CD14-positive monocyte (primary cell): ENCODE results near the gene SCN2B. TPM values are rescaled to one million over a fixed set of nuclear protein-coding genes. Genes with fewer than 3 reads are reported as not detected.

Experiments used
- DNase-seq, 3 donors: peaks; one replicate each; pipeline ENCODE4 v3.0.0-alpha.2; 2011 to 2022
- H2AFZ ChIP-seq: 2 replicates; pipeline ENCODE4 v1.6.0; 2012; ENCODE audit warnings: mild to moderate bottlenecking, low read depth, low read length, inconsistent platforms; ENCODE audit not compliant: insufficient read depth, poor library complexity, severe bottlenecking
- H3K27ac ChIP-seq, 2 donors: 1 replicate in 1 of 2; 2 replicates in 1 of 2; pipeline ENCODE4 v1.5.1; 2012 to 2013; ENCODE audit warnings: low read length in 2 of 2, control low read depth in 1 of 2, inconsistent platforms in 1 of 2, low read depth in 1 of 2, mild to moderate bottlenecking in 1 of 2
- H3K27me3 ChIP-seq, 2 donors: one replicate each; pipeline versions ENCODE4 v1.6.0 to v1.6.1; 2011 to 2013; ENCODE audit warnings: low read length in 2 of 2; ENCODE audit not compliant: control insufficient read depth in 2 of 2, insufficient read depth in 2 of 2
- H3K36me3 ChIP-seq, 2 donors: replicated peaks in 1 of 2; 1 replicate in 1 of 2; 2 replicates in 1 of 2; pipeline versions ENCODE4 v1.5.1 to v1.6.1; 2012 to 2013; ENCODE audit warnings: low read length in 2 of 2, control low read depth in 1 of 2, inconsistent platforms in 1 of 2, mild to moderate bottlenecking in 1 of 2; ENCODE audit not compliant: insufficient read depth in 2 of 2, control insufficient read depth in 1 of 2
- H3K4me1 ChIP-seq, 2 donors: 1 replicate in 1 of 2; 2 replicates in 1 of 2; pipeline versions ENCODE4 v1.5.1 to v1.6.1; 2012 to 2013; ENCODE audit warnings: low read length in 2 of 2, control low read depth in 1 of 2, inconsistent platforms in 1 of 2, mild to moderate bottlenecking in 1 of 2, moderate library complexity in 1 of 2; ENCODE audit not compliant: insufficient read depth in 2 of 2, control insufficient read depth in 1 of 2
- H3K4me2 ChIP-seq: replicated peaks from 2 replicates; pipeline ENCODE3; 2012; ENCODE audit warnings: low read length, moderate library complexity, mild to moderate bottlenecking; ENCODE audit not compliant: poor library complexity, severe bottlenecking; ENCODE audit errors: extremely low read depth
- H3K4me3 ChIP-seq, 3 experiments: fragments of 200-600 bp in 1 of 3; sonication (generic) in 1 of 3; replicated peaks in 1 of 3; 1 replicate in 2 of 3; 2 replicates in 1 of 3; pipeline ENCODE4 v1.5.1; 2011 to 2013; ENCODE audit warnings: low read length in 3 of 3, mild to moderate bottlenecking in 3 of 3, control low read depth in 2 of 3, low read depth in 2 of 3, inconsistent platforms in 1 of 3, moderate library complexity in 1 of 3
- H3K79me2 ChIP-seq: 2 replicates; pipeline ENCODE4 v1.6.0; 2012; ENCODE audit warnings: mild to moderate bottlenecking, control low read depth, inconsistent platforms, low read length, moderate library complexity; ENCODE audit not compliant: insufficient read depth
- H3K9ac ChIP-seq: 2 replicates; pipeline ENCODE4 v1.6.0; 2017; ENCODE audit warnings: low read length, mild to moderate bottlenecking; ENCODE audit not compliant: insufficient read depth, poor library complexity, severe bottlenecking
- H3K9me3 ChIP-seq, 2 donors: replicated peaks in 1 of 2; 1 replicate in 1 of 2; 2 replicates in 1 of 2; pipeline versions ENCODE4 v1.5.1 to v1.6.1; 2012 to 2013; ENCODE audit warnings: low read length in 2 of 2, control low read depth in 1 of 2; ENCODE audit not compliant: control insufficient read depth in 1 of 2, insufficient read depth in 1 of 2
- H4K20me1 ChIP-seq: 2 replicates; pipeline ENCODE4 v1.6.0; 2012; ENCODE audit warnings: mild to moderate bottlenecking, low read length, control low read depth, moderate library complexity; ENCODE audit not compliant: insufficient read depth
- H3K27ac Mint-ChIP-seq, 7 donors: one replicate each; pipeline ENCODE4 v1.8.0; 2020; ENCODE audit warnings: mild to moderate bottlenecking in 7 of 7, mixed read lengths in 7 of 7, moderate library complexity in 6 of 7, inconsistent platforms in 2 of 7
- H3K27me3 Mint-ChIP-seq, 3 donors: one replicate each; pipeline ENCODE4 v1.8.0; 2021 to 2022; ENCODE audit warnings: low read depth in 3 of 3, mild to moderate bottlenecking in 3 of 3, mixed read lengths in 3 of 3, moderate library complexity in 3 of 3, inconsistent platforms in 1 of 3
- H3K36me3 Mint-ChIP-seq, 2 donors: one replicate each; pipeline ENCODE4 v1.8.0; 2020; ENCODE audit warnings: mixed read lengths in 2 of 2, inconsistent platforms in 1 of 2, mild to moderate bottlenecking in 1 of 2
- H3K4me1 Mint-ChIP-seq: one replicate; pipeline ENCODE4 v1.8.0; 2020; ENCODE audit warnings: mild to moderate bottlenecking, mixed read lengths
- H3K4me3 Mint-ChIP-seq, 2 donors: one replicate each; pipeline ENCODE4 v1.8.0; 2020; ENCODE audit warnings: mild to moderate bottlenecking in 2 of 2, mixed read lengths in 2 of 2, moderate library complexity in 1 of 2
- H3K9me3 Mint-ChIP-seq, 7 donors: one replicate each; pipeline ENCODE4 v1.8.0; 2020 to 2022; ENCODE audit warnings: mixed read lengths in 7 of 7, mild to moderate bottlenecking in 6 of 7, moderate library complexity in 6 of 7, inconsistent platforms in 2 of 7
- WGBS: methylation state at CpG from one replicate; pipeline ENCODE4 v1.1.5; 2013; ENCODE audit warnings: missing lambda C conversion rate; ENCODE audit not compliant: insufficient coverage; 5-methylcytosine and 5-hydroxymethylcytosine counted together
- intact Hi-C, 2 donors: fragments of 100-400 bp; cut with micrococcal nuclease; formaldehyde crosslinking; loops; one replicate each; pipeline versions ENCODE4 v1.15.0 to v1.15.1; 2023
- polyA plus RNA-seq, 3 donors: library from polyadenylated mRNA; depleted of rRNA in 1 of 3; unstranded in 2 of 3; stranded (reverse) in 1 of 3; fragments of 300-500 nt in 2 of 3; fragments of >200 nt in 1 of 3; fragmentation: Illumina TruSeq in 2 of 3; gene quantifications; 1 replicate in 2 of 3; 2 replicates in 1 of 3; pipeline ENCODE4 v1.2.3, GENCODE V29; 2012 to 2021
- TF ChIP-seq, protein P1 (sequence below): fragments of 200-600 bp; IDR thresholded peaks from one replicate; pipeline ENCODE4 v1.8.0; 2022; ENCODE audit warnings: antibody characterized with exemption, mild to moderate bottlenecking

Gene SCN2B
- polyA plus RNA-seq, 3 donors, result 0.01 TPM; not detected in 2

DNA sequence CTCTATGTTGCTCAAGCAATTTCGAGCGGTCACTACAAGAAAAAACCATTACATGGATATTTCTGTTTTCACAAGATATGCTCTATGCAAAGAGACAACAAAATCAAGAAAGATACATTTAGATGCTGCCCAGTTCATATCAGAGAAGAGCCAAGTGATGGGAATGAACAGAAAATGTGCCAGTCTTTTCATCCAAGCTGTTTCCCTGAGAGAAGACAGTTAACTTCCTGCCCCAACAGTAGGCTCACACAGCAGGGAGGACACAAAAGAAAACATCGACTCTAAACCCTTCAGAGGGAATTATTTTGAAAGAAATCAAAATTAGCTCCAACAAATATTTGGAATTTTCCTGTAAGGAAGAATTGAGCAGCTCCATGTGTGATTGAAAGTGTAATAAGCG is 36.8 kb upstream of the SCN2B start:
- H2AFZ ChIP-seq, result no peak overlapping the region
- peak overlapping the region; percentile 78 for H3K4me2 ChIP-seq
- H3K79me2 ChIP-seq, result peaks cover 84% of the 10 kb centered on the region
- WGBS, result no CpG with 5 or more reads among the region's 4 CpGs
- H3K4me3 Mint-ChIP-seq, result peak overlapping the region; percentile 50 to 79
- DNase-seq, result no peak
- H3K4me1 Mint-ChIP-seq, result peaks cover 94% of the 10 kb centered on the region
- H3K27ac Mint-ChIP-seq, result peak overlapping the region; percentile 88 to 95 (median 95)
- H3K27ac ChIP-seq, result peak overlapping the region; percentile 51 to 82
- peaks cover 0 to 2% (median 0%) of the 10 kb centered on the region in 7 donors for H3K9me3 Mint-ChIP-seq
- H3K9me3 ChIP-seq, result no peaks in the 10 kb centered on the region
- H3K4me1 ChIP-seq, result peaks cover 89 to 97% of the 10 kb centered on the region in 2 donors
- TF ChIP-seq, protein P1, sequence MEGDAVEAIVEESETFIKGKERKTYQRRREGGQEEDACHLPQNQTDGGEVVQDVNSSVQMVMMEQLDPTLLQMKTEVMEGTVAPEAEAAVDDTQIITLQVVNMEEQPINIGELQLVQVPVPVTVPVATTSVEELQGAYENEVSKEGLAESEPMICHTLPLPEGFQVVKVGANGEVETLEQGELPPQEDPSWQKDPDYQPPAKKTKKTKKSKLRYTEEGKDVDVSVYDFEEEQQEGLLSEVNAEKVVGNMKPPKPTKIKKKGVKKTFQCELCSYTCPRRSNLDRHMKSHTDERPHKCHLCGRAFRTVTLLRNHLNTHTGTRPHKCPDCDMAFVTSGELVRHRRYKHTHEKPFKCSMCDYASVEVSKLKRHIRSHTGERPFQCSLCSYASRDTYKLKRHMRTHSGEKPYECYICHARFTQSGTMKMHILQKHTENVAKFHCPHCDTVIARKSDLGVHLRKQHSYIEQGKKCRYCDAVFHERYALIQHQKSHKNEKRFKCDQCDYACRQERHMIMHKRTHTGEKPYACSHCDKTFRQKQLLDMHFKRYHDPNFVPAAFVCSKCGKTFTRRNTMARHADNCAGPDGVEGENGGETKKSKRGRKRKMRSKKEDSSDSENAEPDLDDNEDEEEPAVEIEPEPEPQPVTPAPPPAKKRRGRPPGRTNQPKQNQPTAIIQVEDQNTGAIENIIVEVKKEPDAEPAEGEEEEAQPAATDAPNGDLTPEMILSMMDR, result no peak
- intact Hi-C loops, result loop anchor here (5.0 to 10.0 kb wide), 3 partner anchors 39 to 68 kb away; partner anchors contain the start of genes MPZL2 (in 1 of the 2) and MPZL3 (in 1 of the 2)
- H3K27me3 Mint-ChIP-seq, result peaks cover 0 to 2% (median 1%) of the 10 kb centered on the region in 3 donors
- H4K20me1 ChIP-seq, result no peaks in the 10 kb centered on the region
- peaks cover 41 to 44% of the 10 kb centered on the region in 2 donors for H3K36me3 ChIP-seq
- peak overlapping the region in 1 of 3 experiments; percentile 82 for H3K4me3 ChIP-seq
- no peak overlapping the region for H3K9ac ChIP-seq
- H3K27me3 ChIP-seq, result no peaks in the 10 kb centered on the region
- H3K36me3 Mint-ChIP-seq, result peaks cover 61 to 77% of the 10 kb centered on the region in 2 donors

- no peaks in the 10 kb centered on the region for H3K27me3 ChIP-seq
- Mint-ChIP-seq H3K27me3 (peaks cover 0 to 2% (median 1%) of the 10 kb centered on the region in 3 donors), H3K36me3 (peaks cover 63 to 77% of the 10 kb centered on the region in 2 donors), H3K27ac (peak overlapping the region; percentile 88 to 95 (median 95)), H3K9me3 (peaks cover 0 to 4% (median 0%) of the 10 kb centered on the region in 7 donors), H3K4me1 (peaks cover 94% of the 10 kb centered on the region), H3K4me3 (peak overlapping the region; percentile 50 to 79)
- H3K4me2 ChIP-seq, result peak overlapping the region; percentile 78
- H3K79me2 ChIP-seq, result peaks cover 84% of the 10 kb centered on the region
- intact Hi-C loops, result loop anchor here (5.0 to 10.0 kb wide), 3 partner anchors 40 to 68 kb away; partner anchors contain the start of genes MPZL2 (in 1 of the 2) and MPZL3 (in 1 of the 2)
- WGBS, result 0% methylated on average over 2 of the region's 2 CpGs
- peaks cover 89 to 97% of the 10 kb centered on the region in 2 donors for H3K4me1 ChIP-seq
- H4K20me1 ChIP-seq, result no peaks in the 10 kb centered on the region
- no peak overlapping the region for H2AFZ ChIP-seq
- H3K36me3 ChIP-seq, result peaks cover 45 to 48% of the 10 kb centered on the region in 2 donors
- H3K9ac ChIP-seq, result no peak overlapping the region
- H3K4me3 ChIP-seq, result peak overlapping the region in 1 of 3 experiments; percentile 82
- H3K9me3 ChIP-seq, result no peaks in the 10 kb centered on the region
- peak in 2 of 3 donors; percentile 58 to 66 for DNase-seq
- peak overlapping the region; percentile 51 to 82 for H3K27ac ChIP-seq
- TF ChIP-seq, protein P1, result no peak
These were observed 36.3 kb upstream of the SCN2B start for GRCh38 chr11:118212781-118213191.
